GM19328 (cell line): ENCODE measurements around the gene COPG1.

Experiments
- ATAC-seq: cut with Tn5 transposase; IDR thresholded peaks from one replicate; pipeline ENCODE4 v1.9.1; 2021; ENCODE audit warnings: mild to moderate bottlenecking, moderate library complexity; ENCODE audit not compliant: unreplicated experiment

Gene COPG1

DNA sequence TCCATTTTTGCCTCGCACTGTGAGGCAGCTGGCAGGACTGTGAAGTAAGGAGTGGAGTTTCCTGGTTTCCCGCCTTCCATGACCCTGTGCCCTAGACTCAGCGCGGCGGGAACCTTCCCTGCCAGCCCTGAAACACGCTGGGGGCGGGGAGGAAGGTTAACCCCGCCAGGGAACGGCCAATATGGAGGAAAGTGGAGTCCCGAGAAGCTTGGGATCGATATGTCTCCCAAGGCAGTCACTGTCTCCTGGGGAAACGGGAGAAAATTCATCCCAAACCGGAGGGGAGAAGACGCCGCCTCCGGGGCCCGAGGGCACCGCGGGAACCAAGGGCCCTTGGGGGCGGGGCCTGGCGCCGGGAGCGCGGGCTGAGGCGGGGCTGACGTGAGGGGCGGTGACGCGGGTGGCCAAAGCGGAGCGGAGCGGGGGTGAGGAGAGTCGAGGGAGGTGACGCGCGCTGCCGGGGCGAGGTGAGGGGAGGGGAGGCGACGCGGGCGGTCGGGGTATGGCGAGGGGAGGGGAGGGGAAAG, 29.1 kb downstream of the COPG1 start, which contains the start of gene HMCES:
Gene HMCES, plus strand, starts transcription at position 432 of the 527 bp plus-strand sequence. CDS start 863 bp downstream, outside the sequence.
- ATAC-seq: peak; percentile 43

DNA sequence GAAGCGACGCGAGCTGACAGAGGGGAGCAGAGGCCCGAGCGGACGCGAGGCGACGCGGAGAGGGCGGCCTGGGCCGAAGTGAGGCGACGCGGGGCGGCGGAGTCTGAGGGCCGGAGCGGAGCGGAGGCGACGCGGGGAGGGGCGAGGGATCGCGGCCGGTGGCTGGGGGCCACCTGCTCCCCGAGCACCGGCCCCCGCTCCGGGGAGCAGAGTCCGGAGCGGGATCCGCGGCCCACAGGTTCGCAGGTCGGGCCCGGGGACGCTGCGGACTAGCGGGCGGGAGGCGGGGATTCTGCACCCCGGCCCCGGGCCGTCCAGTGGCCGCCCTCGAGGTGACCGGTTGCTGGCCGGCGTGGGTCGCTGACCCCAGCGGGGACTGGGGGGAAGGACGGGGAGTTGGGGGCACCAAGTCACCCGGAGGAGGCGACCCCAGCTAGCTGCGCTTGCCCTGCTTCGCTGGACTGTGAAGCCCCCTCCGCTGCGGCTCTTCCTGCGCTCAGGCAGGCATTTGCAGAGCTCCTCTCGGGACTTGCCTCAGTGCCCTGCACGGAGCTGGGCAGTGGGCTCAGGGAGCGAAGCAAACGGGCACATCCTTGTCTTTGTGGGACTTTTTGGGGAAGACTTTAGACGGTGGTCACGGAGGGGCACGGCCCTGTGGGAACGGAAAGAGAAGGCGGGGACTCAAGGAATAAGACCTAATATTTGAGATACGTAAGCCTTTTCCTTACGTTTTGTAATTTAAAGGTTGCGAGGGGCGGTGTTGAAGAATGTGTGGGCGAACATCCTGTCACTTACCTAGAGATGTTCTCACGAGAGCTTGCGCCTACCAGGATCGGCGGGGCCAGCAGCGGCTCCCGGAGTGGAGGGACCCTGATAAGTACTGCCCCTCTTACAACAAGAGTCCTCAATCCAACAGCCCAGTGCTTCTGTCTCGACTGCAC, 29.8 kb downstream of the COPG1 start:
- no peak for ATAC-seq

DNA sequence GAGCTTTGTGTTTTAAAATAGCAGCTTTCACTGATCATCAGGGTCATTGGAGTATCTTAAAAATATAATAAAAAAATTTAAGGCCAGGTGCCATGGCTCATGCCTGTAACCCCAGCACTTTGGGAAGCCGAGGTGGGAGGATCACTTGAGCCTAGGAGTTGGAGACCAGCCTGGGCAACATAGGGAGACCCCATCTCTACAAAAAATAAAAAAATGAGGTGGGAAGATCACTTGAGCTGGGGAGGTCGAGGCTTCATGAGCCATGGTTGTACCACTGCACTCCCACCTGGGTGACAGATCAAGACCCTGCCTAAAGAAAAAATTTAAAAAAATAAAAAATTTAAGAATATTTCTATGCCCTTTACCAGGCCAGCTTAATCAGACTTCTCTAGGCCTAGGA, 30.8 kb downstream of the COPG1 start:
- ATAC-seq: no peak

DNA sequence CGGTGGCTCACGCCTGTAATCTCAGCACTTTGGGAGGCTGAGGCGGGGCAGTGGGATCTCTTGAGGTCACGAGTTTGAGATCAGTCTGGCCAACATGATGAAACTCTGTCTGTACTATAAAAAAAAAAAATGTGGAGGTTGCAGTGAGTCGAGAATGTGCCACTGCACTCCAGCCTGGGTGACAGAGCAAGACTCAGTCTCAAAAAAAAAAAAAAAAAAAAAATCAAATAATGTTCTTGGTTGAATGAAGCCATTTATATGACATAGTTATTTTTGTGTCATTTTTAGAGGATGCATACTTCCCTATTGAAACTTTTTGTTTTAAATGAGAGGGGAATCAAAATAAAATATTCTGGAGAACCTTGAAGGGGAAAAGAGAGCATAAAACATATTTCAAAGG, 32.3 kb downstream of the COPG1 start:
- no peak for ATAC-seq

DNA sequence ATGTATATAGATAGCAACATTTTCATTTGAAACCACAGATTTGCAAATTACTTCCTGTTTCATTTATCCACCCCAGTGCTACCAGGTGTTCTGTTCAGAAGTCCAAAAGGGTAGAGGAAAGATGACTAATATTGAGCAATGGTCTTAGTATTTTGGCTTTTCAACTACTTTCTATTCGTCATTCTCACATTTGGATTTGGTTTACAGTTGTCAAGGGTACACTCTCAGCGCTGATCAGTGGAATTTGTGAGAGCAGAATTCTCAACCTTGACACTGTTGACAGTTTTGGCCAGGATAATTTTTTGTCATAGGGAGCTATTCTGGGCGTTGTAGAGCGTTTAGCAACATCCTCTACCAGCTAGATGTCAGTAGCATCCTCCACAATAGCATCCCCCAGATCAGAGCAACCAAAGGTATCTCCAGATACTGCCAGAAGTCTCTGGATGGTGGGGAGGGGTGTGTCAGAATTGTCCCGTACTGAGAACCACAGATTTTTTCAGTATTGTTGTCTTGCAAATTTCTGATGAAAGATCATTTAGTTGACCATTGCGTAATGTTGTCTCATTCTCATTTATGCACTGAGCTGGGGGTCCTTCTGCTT, 33.4 kb downstream of the COPG1 start:
- ATAC-seq: peak; percentile 61

DNA sequence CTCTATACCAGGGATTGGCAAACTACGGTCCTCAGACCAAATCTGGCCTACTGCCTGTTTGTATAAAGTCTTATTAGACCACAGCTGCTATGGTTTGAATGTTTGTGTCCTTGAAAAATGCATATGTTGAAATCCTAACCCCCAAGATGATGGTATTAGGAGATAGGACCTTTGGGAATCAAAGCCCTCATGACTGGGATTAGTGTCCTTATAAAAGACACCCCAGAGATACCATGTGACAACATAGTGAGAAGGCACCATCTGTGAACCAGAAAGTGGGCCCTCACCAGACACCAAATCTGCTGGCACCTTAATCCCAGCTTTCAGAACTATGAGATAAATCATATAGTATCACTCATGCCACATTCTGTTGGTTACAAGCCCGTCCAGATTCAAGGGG, 36.7 kb downstream of the COPG1 start:
- no peak for ATAC-seq

DNA sequence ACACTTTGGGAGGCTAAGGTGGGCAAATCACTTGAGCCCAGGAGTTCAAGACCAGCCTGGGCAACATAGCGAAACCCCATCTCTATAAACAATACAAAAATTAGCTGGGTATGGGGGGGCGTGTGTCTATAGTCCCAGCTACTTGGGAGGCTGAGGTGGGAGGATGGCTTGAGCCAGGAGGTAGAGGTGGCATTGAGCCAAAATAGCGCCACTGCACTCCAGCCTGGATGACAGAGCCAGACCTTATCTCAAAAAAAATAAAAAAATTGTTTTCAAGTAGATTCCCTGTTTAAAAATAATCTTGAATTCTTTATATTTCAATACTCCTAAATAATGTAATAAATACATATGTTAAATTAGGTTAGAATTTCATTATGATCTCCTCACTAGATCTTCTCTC, 39.0 kb downstream of the COPG1 start:
- no peak for ATAC-seq

DNA sequence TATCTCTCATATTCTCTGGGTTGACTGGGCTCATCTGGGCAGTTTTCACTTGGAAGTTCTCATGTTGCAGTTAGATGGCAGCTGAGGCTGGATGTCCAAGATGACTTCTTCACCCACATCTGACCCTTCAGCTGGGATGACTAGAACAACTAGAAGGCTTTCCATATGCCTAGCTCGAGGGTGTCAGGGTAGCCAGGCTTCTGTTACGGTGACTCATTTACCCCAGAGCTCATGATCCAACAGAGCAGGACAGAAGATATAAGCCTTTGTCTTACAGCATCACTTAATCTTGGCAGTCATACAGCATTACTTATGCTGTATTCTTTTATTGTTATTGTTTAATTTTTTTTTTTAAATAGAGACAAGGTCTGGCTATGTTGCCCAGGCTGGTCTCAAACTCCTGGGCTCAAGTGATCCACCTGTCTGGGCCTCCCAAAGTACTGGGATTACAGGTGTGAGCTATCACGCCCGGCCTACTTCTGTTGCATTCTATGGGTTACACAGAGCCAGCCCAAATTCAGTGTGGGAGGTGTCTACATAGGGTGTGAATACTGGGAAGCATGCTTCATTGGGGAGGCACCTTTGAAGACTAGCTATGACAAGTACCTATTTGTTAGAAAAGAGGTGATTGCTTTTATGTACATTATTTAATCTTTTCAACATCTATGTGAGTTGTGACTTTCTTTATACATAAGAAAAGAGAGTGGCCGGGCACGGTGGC, 40.0 kb downstream of the COPG1 start:
- no peak for ATAC-seq

DNA sequence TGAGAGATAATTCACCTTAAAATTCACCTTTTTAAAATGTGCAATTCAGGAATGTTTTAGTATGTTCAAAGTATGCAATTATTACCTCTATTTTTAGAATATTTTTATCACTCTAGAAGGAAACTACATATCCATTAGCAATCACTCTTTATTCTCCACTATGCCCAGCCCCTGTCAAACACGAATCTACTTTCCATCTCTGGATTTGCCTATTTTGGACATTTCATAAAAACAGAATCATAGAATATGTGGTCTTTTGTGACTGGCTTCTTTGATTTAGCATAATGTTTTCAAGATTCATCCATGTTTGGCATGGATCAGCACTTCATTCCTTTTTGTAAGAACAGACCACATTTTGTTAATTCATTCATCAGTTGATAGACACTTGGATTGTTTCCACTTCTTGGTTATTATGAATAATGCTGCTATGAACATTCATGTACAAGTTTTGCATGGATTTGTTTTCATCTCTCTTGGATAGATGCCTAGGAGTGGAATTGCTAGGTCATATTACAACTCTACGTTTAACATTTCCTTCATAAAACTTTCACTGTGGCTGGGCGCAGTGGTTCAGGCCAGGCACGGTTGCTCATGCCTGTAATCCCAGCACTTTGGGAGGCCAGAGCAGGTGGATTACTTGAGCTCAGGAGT, 42.0 kb downstream of the COPG1 start:
- no peak for ATAC-seq

DNA sequence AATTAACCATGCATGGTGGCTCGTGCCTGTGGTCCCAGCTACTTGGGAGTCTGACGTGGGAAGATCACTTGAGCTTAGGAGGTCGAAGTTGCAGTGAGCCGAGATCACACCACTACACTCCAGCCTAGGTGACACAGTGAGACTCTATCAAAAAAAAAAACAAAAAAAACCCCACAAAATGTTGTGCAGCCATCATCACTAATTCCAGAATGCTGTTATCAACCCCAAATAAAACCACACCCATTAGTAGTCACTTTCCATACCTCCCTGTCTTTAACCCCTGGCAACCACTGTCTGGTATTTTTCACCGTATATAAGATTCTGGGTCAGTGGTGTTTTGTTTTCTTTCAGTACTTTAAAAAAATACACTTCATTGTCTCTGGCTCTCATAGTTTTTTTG, 45.9 kb downstream of the COPG1 start:
- ATAC-seq: no peak

DNA sequence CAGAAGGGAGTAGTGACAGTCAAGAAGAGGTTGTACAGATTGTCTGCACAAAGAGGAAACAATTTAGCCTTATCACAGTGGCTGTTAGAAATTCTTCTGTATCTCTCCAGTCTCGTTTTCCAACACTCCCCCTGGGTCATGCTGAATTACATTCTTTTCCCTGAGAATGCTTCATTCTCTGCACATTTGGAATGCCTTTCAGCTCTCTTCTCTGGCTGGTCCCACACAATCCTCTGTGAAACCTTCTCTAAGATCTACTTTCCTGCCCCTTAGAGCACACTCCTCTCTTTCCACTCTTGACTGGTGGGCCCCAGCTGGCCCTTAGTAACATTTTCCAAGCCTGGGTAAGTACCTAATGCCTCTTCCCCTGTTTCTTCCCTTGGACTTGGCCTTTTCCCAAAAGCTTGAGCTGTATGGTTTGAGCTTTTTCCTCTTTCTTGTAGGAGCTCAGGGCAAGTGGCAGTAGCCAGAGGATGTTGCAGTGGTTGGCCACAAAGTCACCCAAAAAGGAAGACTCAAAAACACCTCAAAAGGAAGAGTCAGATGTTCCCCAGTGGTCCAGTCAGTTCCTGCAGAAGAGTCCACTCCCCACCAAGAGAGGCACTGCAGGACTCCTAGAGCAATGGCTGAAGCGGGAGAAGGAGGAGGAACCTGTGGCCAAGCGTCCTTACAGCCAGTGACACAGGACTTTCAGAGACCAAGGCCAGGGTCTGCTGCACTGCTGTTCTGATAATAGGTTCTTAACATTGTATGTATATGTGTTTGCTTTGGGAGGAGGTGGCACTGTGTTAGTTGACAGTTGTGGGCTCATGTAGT, 54.9 kb downstream of the COPG1 start:
- no peak for ATAC-seq

DNA sequence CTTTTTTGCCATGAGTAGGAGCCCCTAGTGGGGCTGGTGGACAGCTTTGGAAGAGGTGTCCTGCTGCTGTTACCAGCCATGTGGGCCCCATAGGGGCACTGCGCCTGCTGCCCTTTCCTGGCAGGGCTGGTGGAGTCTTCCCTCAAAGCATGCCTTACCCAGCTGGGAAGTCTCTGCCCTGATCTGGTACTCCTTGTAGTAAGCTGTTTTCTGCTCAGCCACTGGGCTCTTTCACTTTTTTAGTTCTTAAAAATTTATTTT, 55.5 kb downstream of the COPG1 start:
- no peak for ATAC-seq

DNA sequence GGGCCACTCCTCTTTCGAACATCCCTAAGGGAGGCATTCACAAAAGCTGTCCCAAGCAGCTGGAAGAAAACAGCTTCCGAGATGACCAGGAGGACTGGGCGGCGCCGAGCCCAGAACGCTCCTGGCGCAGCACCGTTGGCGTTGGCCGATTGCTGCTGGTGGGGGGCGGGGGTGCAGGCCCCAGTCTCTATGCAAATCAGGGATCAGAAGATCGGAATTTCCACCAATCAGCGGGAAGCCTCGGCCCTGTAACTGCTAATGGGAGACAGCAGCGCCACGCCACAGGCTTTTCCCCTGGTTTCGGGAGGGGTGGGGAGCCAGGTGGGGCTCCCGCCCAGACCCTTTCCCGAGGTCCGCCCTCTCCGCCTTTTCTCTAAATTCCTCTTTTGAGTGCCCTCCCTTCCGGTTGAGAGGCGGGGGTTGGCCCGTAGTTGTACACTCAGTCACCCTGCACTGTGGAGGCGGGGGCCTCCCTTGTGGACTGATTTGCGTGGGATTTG, 56.2 kb downstream of the COPG1 start:
- peak; percentile 49 for ATAC-seq

DNA sequence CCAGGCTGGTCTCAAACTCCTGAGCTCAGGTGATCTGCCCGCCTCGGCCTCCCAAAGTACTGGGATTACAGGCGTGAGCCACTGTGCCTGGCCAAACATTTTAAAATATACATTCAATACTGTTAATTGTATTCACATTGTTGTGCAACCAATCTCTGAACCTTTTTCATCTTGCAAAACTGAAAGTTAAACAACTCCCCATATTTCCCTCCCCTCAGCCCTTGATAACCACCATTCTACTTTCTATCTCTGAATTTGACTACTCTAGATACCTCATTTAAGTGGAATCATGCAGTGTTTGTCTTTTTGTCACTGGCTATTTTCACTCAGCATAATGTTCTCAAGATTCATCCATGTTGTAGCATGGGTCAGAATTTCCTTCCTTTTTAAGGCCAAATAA, 59.2 kb downstream of the COPG1 start:
- no peak for ATAC-seq

DNA sequence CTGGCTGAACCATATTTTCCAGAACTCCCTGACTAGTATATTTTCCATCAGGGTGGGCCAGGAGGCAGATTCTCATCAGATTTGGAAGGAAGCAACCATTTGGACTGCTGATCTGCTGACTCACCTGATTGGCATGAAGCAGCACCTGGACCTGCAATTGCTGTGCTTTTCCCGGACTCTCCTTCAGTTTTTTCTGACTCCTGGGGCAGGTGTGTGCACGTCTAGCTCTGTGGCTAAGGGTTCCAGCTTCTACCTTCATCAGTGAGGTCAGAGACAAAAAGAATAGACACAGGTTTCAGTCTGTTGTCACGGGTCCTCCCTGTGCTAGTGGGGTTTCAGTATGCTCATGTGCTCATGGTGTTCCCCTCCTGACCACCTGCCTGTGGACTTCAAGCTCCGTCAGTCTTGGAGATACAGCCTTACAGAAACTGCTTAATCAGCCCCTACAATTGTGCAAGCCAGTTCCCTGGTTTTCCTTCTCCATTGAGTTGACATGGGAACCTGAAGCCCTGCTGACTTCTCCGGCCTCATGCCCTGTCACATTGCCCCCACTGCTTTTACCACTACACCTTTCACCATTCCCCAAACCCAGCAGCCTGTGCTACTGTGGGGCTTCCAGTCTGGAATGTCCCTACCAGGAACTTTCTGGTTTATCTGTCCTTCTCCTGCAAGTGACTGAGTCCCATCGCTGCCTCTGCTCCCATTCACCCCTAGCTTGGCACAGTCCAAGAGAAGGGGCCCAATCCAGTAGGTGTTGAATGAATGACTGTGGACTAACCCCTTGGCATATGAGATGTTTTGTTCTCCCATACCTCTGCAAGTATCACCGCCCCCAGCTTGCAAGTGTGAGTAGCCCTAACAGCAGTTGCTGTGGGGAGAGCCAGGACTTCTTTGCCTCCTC, 61.0 kb downstream of the COPG1 start:
- no peak for ATAC-seq

DNA sequence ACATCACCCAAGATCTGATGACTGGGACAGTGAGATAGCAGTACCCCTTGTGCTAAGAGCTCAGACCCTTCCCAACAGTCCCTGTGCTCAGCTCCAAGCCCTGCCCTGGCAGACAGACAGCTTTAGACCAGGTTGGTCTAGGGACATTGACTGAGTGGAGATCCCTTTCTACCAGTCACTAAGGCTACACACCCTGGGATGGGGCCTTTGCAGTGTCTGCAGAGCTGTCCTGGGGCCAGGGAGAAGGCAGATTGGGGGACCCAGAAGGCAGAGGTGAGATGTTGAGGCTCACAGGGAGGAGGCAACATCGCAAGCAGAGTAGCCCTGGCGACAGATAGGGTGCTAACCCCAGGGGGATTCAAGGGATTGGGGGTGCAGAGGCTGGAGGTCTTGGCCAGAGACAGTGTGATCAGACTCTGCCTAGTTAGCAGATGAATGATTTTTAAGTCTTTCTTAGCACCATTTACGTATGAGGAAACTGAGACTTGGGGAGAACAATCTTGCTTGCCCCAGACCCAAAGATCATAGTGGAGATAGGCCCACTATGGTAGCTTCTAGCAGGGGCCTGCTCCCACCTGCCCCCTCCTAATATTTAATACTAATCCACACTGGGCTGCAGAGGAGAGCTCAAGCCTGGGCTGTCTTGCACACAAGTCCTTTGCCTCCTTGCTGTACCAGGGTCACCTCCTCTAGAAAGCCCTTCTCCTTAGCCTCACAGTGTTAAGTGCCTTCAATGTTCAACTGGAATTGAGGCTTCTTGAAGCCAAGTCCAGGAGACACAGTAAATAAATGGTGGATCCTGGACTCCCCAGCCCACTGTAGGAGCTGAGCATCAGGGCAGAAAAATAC, 61.9 kb downstream of the COPG1 start:
- ATAC-seq: no peak

DNA sequence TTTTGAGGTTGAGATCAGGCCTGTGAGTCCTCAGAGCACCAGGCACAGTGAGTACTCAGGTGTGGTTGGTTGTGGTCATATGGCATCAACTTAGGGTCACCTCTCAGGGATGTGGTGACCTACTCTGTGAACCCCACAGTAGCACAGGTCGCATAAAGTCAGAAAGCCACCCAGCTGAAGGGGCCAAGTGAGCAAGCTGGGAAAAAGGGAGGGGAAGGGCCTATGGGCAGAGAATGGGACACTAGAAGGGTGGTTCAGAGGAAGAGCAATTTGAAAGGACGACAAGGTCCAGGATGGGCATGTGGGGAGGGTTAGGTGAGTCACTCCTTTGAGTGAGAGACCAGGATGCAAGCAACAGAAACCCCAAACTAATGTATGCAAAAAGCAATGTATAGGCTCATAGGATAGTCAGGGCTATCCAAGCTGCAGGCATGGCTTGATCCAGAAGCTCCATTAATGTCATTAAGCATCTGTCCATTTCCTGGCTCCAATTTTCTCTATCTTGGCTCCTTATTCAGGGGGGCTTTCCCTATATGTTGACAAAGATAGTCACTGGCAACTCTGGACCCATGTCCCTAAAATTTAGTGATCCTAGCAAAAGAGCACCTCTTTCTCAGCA, 62.7 kb downstream of the COPG1 start:
- ATAC-seq: no peak
